ENCODE data around the gene C1QTNF12.

The C1QTNF12 gene

DNA sequence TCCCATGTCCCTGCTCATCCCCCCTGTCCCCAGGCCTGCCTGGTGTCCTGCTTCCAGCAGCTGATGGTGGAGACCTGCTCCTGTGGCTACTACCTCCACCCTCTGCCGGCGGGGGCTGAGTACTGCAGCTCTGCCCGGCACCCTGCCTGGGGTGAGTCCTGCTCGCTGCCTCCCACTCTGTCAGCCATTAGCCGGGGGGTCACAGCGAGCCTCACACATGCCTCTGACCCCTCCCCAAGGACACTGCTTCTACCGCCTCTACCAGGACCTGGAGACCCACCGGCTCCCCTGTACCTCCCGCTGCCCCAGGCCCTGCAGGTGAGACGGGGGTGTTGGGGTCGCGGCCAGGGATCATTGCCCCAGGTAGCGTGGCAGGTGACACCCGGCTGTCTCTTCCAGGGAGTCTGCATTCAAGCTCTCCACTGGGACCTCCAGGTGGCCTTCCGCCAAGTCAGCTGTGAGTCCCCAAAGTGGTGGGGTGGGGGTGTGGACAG lies 43.8 kb upstream of the C1QTNF12 start:
- H3K9me3 ChIP-seq: no peaks in the 10 kb centered on the region
- peaks cover 32% of the 10 kb centered on the region for H3K4me1 ChIP-seq
- H3K4me2 ChIP-seq: no peak overlapping the region
- TF ChIP-seq Cebpa-rat (IDR thresholded peaks at IDR 0.05): no peak
- H4K20me1 ChIP-seq: peaks cover 26% of the 10 kb centered on the region
- H3K27ac ChIP-seq: no peak overlapping the region
- H3K4me3 ChIP-seq: no peak overlapping the region
- no peaks in the 10 kb centered on the region for H3K27me3 ChIP-seq
- H3K36me3 ChIP-seq: peaks cover 22% of the 10 kb centered on the region
- no peak overlapping the region for H3K9ac ChIP-seq

DNA sequence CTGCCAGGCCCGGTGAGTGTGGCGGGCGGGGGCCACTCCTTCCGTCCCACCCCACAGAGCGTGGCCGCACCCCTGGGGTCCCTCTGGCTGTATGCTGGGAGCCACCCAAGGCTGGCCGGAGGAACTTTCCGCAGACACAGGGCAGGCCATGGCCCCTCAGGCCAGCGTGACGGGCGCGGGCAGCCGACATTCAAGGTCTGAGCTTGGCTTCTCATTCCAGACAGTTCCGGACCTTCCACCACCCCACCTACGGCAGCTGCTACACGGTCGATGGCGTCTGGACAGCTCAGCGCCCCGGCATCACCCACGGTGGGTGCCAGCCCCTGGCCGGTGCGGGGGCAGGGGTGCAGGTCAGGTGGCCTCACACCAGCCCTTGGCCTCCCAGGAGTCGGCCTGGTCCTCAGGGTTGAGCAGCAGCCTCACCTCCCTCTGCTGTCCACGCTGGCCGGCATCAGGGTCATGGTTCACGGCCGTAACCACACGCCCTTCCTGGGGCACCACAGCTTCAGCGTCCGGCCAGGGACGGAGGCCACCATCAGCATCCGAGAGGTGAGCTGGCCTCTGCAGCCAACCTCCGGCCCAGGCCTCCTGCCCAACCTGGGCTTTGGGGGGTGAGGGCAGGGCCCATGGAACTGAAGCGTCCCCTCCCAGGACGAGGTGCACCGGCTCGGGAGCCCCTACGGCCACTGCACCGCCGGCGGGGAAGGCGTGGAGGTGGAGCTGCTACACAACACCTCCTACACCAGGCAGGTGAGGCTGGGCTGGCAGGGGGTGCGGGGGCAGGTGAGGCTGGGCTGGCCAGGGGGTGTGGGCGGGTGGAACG lies 41.0 kb upstream of the C1QTNF12 start:
- no peaks in the 10 kb centered on the region for H3K9me3 ChIP-seq
- H3K27me3 ChIP-seq: no peaks in the 10 kb centered on the region
- H3K36me3 ChIP-seq: no peaks in the 10 kb centered on the region
- H3K4me1 ChIP-seq: peaks cover 36% of the 10 kb centered on the region
- H4K20me1 ChIP-seq: peaks cover 14% of the 10 kb centered on the region
- no peak overlapping the region for H3K4me2 ChIP-seq
- no peak for TF ChIP-seq Cebpa-rat (IDR thresholded peaks at IDR 0.05)
- no peak overlapping the region for H3K27ac ChIP-seq
- no peak overlapping the region for H3K4me3 ChIP-seq
- no peak overlapping the region for H3K9ac ChIP-seq

DNA sequence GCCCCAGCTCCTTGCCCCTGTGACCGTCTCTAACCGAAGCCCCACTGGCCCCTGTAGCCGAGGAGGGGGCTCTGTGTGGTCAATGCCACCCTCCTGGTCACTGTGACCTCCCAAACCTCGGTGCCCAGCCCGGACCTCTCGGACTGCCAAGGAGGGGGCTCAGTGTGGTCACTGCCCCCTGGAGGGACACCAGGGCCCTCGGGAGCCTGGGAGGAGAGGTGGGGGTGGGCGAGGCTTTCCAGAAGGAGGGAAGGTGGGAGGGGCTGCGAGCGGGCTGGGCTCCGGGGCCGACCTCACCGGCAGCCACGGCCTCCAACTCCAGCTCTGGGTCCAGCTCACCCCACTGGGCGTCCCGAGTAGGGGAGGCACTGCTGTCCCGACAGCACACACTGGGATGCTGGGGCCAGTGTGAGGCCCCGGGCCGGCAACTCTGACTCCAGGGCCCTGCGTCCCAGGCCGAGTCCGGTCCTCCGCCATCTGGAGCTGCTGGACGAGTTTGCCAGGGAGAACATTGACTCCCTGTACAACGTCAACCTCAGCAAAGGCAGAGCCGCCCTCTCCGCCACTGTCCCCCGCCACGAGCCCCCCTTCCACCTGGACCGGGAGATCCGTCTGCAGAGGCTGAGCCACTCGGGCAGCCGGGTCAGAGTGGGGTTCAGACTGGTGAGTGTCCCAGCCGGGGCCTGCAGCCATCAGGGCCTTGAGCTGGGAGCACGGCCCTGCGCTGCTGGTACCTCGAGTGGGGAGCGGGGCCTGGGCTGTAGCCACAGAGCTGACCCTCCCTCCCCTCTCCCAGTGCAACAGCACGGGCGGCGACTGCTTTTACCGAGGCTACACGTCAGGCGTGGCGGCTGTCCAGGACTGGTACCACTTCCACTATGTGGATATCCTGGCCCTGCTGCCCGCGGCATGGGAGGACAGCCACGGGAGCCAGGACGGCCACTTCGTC lies 40.1 kb upstream of the C1QTNF12 start:
- Histone ChIP-seq H3K4me1 (peaks cover 27% of the 10 kb centered on the region), H3K9ac (no peak overlapping the region), H3K36me3 (no peaks in the 10 kb centered on the region), H3K9me3 (no peaks in the 10 kb centered on the region), H3K4me3 (no peak overlapping the region), H3K27ac (no peak overlapping the region), H3K4me2 (no peak overlapping the region), H4K20me1 (peaks cover 7% of the 10 kb centered on the region; the same call in 1 of the 2 replicates), H3K27me3 (no peaks in the 10 kb centered on the region)
- no peak for TF ChIP-seq Cebpa-rat (IDR thresholded peaks at IDR 0.05)

DNA sequence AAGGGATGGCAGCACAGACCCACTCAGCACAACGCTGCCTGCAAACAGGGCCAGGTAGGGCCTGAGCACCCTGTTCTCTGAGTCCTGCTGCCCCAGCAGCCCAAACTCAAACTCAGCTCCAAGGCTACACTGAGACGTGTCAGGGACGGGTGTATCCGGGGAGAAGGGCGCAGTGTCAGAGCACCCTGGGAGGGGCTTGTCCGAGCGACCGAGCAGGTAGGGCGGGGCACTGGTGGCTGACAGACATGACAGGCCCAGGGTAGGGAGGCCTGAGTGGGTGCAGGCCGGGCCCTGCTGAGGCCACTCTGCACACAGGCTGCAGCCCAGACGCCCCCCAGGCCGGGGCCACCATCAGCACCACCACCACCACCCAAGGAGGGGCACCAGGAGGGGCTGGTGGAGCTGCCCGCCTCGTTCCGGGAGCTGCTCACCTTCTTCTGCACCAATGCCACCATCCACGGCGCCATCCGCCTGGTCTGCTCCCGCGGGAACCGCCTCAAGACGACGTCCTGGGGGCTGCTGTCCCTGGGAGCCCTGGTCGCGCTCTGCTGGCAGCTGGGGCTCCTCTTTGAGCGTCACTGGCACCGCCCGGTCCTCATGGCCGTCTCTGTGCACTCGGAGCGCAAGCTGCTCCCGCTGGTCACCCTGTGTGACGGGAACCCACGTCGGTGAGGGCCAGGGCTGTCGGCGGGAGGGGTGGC lies 39.2 kb upstream of the C1QTNF12 start:
- H3K9me3 ChIP-seq: no peaks in the 10 kb centered on the region
- H3K4me3 ChIP-seq: no peak overlapping the region
- no peak overlapping the region for H3K27ac ChIP-seq
- no peak for TF ChIP-seq Cebpa-rat (IDR thresholded peaks at IDR 0.05)
- no peaks in the 10 kb centered on the region for H3K36me3 ChIP-seq
- no peak overlapping the region for H3K9ac ChIP-seq
- H4K20me1 ChIP-seq: no peaks in the 10 kb centered on the region
- peaks cover 19% of the 10 kb centered on the region for H3K4me1 ChIP-seq
- H3K4me2 ChIP-seq: 0 out of 2 replicates have a peak overlapping the region, but pooled peaks have one; percentile 17
- no peaks in the 10 kb centered on the region for H3K27me3 ChIP-seq

DNA sequence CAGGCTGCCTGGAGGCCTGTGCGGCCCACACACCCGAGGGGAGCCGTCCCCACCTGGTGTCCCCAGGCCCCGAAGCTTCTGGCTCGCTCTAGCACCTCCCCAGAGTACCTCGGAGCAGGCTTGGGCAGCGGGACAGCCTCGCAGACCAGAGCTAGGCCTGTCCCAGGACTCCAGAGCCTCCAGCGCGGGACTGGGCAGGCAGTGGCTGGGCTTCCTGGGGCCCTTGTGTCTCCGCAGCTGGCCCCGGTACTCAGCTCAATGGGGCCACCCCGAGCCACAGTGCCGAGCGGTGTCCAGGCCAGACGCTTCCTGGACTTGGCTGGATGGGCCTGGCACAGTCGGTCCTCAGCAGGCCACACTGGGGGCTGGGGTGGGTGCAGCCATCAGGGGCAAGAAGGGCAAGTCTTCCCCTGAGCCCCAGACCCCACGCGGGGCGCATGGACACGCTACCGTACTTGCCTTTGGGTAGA lies 38.6 kb upstream of the C1QTNF12 start:
- H3K27ac ChIP-seq: no peak overlapping the region
- no peaks in the 10 kb centered on the region for H3K27me3 ChIP-seq
- H3K9me3 ChIP-seq: no peaks in the 10 kb centered on the region
- H3K4me3 ChIP-seq: no peak overlapping the region
- H3K4me1 ChIP-seq: peaks cover 14% of the 10 kb centered on the region
- no peak overlapping the region for H3K4me2 ChIP-seq
- no peak overlapping the region for H3K9ac ChIP-seq
- H3K36me3 ChIP-seq: no peaks in the 10 kb centered on the region
- no peak for TF ChIP-seq Cebpa-rat (IDR thresholded peaks at IDR 0.05)
- H4K20me1 ChIP-seq: no peaks in the 10 kb centered on the region

DNA sequence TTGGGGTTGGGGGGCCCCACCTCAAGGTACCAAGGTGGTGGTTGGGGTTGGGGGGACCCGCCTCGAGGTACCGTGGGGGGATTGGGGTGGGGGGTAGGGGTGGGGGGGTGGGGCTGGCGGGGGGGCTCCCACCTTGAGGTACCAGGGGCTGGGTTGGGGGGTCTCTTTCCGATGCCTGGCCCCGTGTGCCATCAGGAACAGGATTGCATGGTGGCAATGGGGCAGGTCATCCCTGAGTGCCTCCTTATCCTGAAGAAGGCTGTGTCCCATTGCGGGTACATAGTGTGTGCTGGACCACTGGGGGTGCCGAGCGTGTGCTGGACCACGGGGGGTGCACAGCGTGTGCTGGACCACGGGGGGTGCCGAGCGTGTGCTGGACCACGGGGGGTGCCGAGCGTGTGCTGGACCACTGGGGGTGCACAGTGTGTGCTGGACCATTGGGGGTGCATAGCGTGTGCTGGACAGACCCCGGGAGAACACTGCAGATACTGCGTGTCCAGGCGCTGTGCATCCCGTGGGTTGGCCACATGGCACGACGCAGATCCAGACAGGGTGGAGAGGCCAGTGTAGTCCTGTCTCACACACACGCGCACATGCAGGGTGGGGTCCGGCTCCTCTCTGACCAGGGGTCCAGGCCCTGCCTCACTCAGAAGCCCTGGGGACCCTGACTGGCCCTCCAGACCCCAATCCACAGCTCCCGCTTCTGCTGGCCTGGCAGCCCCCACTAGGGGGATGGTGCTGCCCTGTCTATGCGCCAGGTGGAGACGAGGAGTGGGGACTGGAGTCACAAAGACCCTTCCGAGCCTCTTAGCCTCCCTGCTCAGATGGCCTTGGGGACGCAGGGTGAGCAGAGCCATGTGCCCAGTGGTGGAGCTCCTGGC lies 37.9 kb upstream of the C1QTNF12 start:
- Histone ChIP-seq H3K4me2 (no peak overlapping the region), H3K4me3 (no peak overlapping the region), H3K36me3 (no peaks in the 10 kb centered on the region), H3K9ac (no peak overlapping the region), H3K9me3 (no peaks in the 10 kb centered on the region), H3K27me3 (no peaks in the 10 kb centered on the region), H3K4me1 (peaks cover 14% of the 10 kb centered on the region), H3K27ac (no peak overlapping the region), H4K20me1 (no peaks in the 10 kb centered on the region)
- no peak for TF ChIP-seq Cebpa-rat (IDR thresholded peaks at IDR 0.05)

DNA sequence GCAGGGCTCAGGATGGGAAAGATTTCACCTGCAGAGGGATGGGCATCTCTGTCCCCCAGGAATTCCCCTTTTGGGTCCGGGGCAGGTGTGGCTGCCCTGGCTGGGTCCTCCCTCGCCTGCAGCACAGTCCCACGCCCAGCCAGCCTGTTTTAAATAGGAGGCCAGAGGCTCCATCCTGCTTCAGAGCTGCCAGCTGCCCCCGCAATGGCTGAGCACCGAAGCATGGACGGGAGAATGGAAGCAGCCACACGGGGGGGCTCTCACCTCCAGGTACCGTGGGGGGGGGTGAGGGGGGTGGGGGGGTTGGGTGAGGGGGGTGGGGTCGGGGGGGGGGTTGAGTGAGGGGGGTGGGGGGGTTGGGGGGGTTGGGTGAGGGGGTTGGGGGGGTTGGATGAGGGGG lies 37.3 kb upstream of the C1QTNF12 start:
- H3K27me3 ChIP-seq: no peaks in the 10 kb centered on the region
- H3K27ac ChIP-seq: no peak overlapping the region
- H3K4me1 ChIP-seq: peaks cover 14% of the 10 kb centered on the region
- H3K4me2 ChIP-seq: no peak overlapping the region
- H4K20me1 ChIP-seq: no peaks in the 10 kb centered on the region
- TF ChIP-seq Cebpa-rat (IDR thresholded peaks at IDR 0.05): no peak
- no peak overlapping the region for H3K4me3 ChIP-seq
- H3K36me3 ChIP-seq: no peaks in the 10 kb centered on the region
- no peak overlapping the region for H3K9ac ChIP-seq
- H3K9me3 ChIP-seq: no peaks in the 10 kb centered on the region

DNA sequence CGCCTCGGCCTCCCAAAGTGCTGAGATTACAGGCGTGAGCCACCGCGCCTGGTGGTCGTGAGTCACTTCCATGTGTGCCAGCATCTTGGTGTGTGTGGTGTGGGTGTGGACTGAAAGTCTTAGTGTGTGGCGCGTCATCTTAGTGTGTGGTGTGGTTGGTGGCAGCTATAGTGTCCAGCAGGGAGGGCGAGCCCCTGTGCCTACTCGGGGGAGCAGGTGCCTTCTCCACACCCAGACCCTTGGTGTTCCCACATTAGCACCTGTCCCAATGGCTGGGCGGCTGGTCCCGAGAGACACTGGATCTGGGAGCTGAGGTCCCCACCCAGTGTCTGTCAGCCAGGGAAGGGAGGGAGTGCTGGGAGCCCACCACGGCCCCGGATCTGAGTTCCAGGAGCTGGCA lies 36.5 kb upstream of the C1QTNF12 start:
- no peak overlapping the region for H3K27ac ChIP-seq
- H3K9me3 ChIP-seq: no peaks in the 10 kb centered on the region
- no peak overlapping the region for H3K4me2 ChIP-seq
- H3K27me3 ChIP-seq: no peaks in the 10 kb centered on the region
- no peak overlapping the region for H3K4me3 ChIP-seq
- TF ChIP-seq Cebpa-rat (IDR thresholded peaks at IDR 0.05): no peak
- H3K4me1 ChIP-seq: peaks cover 14% of the 10 kb centered on the region
- H4K20me1 ChIP-seq: no peaks in the 10 kb centered on the region
- H3K36me3 ChIP-seq: no peaks in the 10 kb centered on the region
- no peak overlapping the region for H3K9ac ChIP-seq
